SK-N-SH treated with all-trans-retinoic acid at 6 μM for 48 hours (cell line): ENCODE data around the gene CEP85.

Experiments
- CREB5 ChIP-seq: fragments of 250-450 bp; sonication (Bioruptor Pico); IDR thresholded peaks from 2 replicates; pipeline ENCODE4 v1.5.1; 2020; ENCODE audit warnings: low read depth, mild to moderate bottlenecking, moderate library complexity
- GLIS3 ChIP-seq: fragments of 250-450 bp; sonication (Bioruptor Pico); IDR thresholded peaks from 2 replicates; pipeline ENCODE4 v1.5.0; 2020; ENCODE audit warnings: mild to moderate bottlenecking, moderate library complexity
- RARB ChIP-seq: fragments of 250-450 bp; sonication (Bioruptor Pico); IDR thresholded peaks from 2 replicates; pipeline ENCODE4 v1.8.0; 2021; ENCODE audit warnings: mild to moderate bottlenecking, moderate library complexity
- SNAI2 ChIP-seq: fragments of 250-450 bp; sonication (Bioruptor Pico); IDR thresholded peaks from 2 replicates; pipeline ENCODE4 v1.5.0; 2020; ENCODE audit warnings: mild to moderate bottlenecking, moderate library complexity
- ZFP3 ChIP-seq: fragments of 250-450 bp; sonication (Bioruptor Pico); IDR thresholded peaks from 2 replicates; pipeline ENCODE4 v1.5.0; 2020; ENCODE audit warnings: mild to moderate bottlenecking, moderate library complexity
- ZFP30 ChIP-seq: fragments of 450-650 bp; formaldehyde crosslinking; IDR thresholded peaks from 2 replicates; pipeline ENCODE4 v1.5.0; 2022; ENCODE audit warnings: mild to moderate bottlenecking, moderate library complexity
- ZNF565 ChIP-seq: fragments of 450-650 bp; formaldehyde crosslinking; conservative IDR thresholded peaks from 2 replicates; pipeline ENCODE4 v1.5.0; 2020; ENCODE audit warnings: low read depth, mild to moderate bottlenecking, moderate library complexity

- TF ChIP-seq ZNF565: no peak
- TF ChIP-seq RARB (CRISPR knock-in tag): no peak
- TF ChIP-seq CREB5 (CRISPR knock-in tag): no peak
- no peak for TF ChIP-seq ZFP3
- TF ChIP-seq SNAI2 (CRISPR knock-in tag): no peak
- TF ChIP-seq ZFP30 (CRISPR knock-in tag): no peak
- no peak for TF ChIP-seq GLIS3 (CRISPR knock-in tag)
Measured at GRCh38 chr1:26195805-26196204, 38.2 kb upstream of the CEP85 start.
